Measurements from ENCODE around the gene AASDH.
A peak's percentile ranks its signal among the peaks of the same experiment; 100 is the strongest.

AASDH gene

DNA sequence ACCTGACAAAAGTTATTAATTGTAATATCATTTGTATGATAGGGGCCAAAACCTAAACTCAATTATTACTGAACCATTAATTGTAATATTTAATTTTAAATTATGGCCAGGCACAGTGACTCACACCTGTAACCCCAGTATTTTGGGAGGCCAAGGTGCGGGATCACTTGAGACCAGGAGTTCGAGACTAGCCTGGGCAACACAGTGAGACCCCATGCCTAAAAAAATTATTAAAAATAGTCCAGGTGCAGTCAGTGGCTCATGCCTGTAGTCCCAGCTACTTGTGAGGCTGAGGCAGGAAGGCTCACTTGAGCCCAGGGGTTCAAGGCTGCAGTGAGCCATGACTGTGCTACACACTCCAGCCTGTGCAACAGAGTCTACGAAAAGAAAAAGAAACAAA is 30.1 kb upstream of the AASDH start:
- DNase-seq (ENCODE audit: extremely low spot score), result no peak
- ChIA-PET POLR2A (interaction anchor here (1.8 to 2.9 kb wide), 2 partner anchors 18 to 30 kb away, joined by 6 to 13 read pairs; partner anchors contain the start of genes AASDH, PAICS and PPAT), CTCF (no interaction called here)
- no peak for TF ChIP-seq FOXA1 (IDR thresholded peaks at IDR 0.05)
- TF ChIP-seq L3MBTL2 (conservative IDR thresholded peaks at IDR 0.05), result no peak
- TF ChIP-seq NFRKB (IDR thresholded peaks at IDR 0.05), result no peak
- no peak for TF ChIP-seq FOXK2 (IDR thresholded peaks at IDR 0.05)
- no peak for TF ChIP-seq ARNT (IDR thresholded peaks at IDR 0.05)
- no peak for TF ChIP-seq ZNF384 (IDR thresholded peaks at IDR 0.05)
- TF ChIP-seq TARDBP (IDR thresholded peaks at IDR 0.05), result no peak
- no peak for TF ChIP-seq HDGF (IDR thresholded peaks at IDR 0.05; ENCODE audit: borderline replicate concordance)
- TF ChIP-seq, protein P1, sequence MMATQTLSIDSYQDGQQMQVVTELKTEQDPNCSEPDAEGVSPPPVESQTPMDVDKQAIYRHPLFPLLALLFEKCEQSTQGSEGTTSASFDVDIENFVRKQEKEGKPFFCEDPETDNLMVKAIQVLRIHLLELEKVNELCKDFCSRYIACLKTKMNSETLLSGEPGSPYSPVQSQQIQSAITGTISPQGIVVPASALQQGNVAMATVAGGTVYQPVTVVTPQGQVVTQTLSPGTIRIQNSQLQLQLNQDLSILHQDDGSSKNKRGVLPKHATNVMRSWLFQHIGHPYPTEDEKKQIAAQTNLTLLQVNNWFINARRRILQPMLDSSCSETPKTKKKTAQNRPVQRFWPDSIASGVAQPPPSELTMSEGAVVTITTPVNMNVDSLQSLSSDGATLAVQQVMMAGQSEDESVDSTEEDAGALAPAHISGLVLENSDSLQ (IDR thresholded peaks at IDR 0.05), result no peak
- TF ChIP-seq SUZ12 (IDR thresholded peaks at IDR 0.05), result no peak
- TF ChIP-seq LEF1 (IDR thresholded peaks at IDR 0.05; ENCODE audit: borderline replicate concordance), result no peak
- TF ChIP-seq SP1 (IDR thresholded peaks at IDR 0.05), result no peak
- TF ChIP-seq BHLHE40 (IDR thresholded peaks at IDR 0.05; ENCODE audit: borderline replicate concordance), result no peak
- no peak for TF ChIP-seq FOXM1 (IDR thresholded peaks at IDR 0.05; ENCODE audit: borderline replicate concordance)
- no peak for TF ChIP-seq CTBP1 (IDR thresholded peaks at IDR 0.05; ENCODE audit: borderline replicate concordance)
- no peak for TF ChIP-seq ELF4 (IDR thresholded peaks at IDR 0.05)

DNA sequence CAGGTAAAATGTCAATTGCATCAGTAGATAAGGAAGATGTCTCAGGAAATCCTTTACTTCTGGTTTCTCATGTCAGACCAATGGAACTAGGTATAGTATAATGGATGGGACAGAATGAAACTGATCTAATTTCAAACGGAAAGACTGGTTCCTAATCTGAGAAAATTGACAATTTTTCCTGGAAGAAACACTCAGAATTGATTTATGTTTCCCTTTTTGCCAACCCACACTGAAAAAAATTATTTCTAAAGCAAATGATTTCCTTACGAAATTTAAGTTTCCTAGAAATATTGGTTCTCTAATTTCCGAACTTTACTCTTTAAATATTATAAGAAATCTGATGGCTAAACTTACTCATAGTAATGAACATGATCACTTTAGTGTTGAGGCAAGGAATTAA is 29.1 kb upstream of the AASDH start:
- TF ChIP-seq FOXK2 (IDR thresholded peaks at IDR 0.05) (no peak), LEF1 (IDR thresholded peaks at IDR 0.05; ENCODE audit: borderline replicate concordance) (no peak), HDGF (IDR thresholded peaks at IDR 0.05; ENCODE audit: borderline replicate concordance) (no peak), FOXM1 (IDR thresholded peaks at IDR 0.05; ENCODE audit: borderline replicate concordance) (no peak), SUZ12 (IDR thresholded peaks at IDR 0.05) (no peak), FOXA1 (IDR thresholded peaks at IDR 0.05) (no peak), CTBP1 (IDR thresholded peaks at IDR 0.05; ENCODE audit: borderline replicate concordance) (no peak), ZNF384 (IDR thresholded peaks at IDR 0.05) (no peak), ARNT (IDR thresholded peaks at IDR 0.05) (no peak), L3MBTL2 (conservative IDR thresholded peaks at IDR 0.05) (no peak), ELF4 (IDR thresholded peaks at IDR 0.05) (no peak), BHLHE40 (IDR thresholded peaks at IDR 0.05; ENCODE audit: borderline replicate concordance) (no peak), SP1 (IDR thresholded peaks at IDR 0.05) (no peak), NFRKB (IDR thresholded peaks at IDR 0.05) (no peak), TARDBP (IDR thresholded peaks at IDR 0.05) (no peak)
- TF ChIP-seq, protein P1 (IDR thresholded peaks at IDR 0.05), result no peak
- no peak for DNase-seq (ENCODE audit: extremely low spot score)
- CTCF ChIA-PET, result no interaction called here
- POLR2A ChIA-PET, result interaction anchor here (0.9 to 1.8 kb wide), 2 partner anchors 19 to 29 kb away, joined by 4 to 6 read pairs; partner anchors contain the start of genes AASDH, PAICS and PPAT

DNA sequence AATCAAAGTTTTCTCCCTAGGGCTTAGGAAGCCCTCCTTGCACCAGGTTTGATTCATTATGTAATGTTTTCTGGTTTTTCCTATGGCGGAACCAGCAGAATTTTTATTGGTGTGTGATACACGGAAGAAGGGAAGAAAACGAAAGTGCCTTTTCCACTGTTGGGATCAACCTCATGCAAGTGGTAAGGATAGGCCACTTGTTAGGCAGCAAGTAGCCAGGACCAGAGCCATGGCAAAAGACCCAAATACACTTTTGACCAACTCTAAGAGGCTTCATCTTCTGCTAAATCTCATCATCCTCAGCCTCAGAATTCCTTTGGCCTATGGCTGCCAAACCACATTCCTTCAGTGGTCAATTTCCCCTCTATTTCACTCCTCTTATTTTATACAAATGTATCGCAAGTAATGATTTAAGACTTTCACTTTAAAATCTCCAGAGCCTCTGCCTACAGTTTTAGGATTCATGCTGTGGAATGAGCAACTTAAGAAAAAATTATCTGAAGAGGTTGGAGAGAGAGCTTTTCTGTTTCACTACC is 26.9 kb upstream of the AASDH start:
- POLR2A ChIA-PET, result no interaction called here
- CTCF ChIA-PET, result no interaction called here

DNA sequence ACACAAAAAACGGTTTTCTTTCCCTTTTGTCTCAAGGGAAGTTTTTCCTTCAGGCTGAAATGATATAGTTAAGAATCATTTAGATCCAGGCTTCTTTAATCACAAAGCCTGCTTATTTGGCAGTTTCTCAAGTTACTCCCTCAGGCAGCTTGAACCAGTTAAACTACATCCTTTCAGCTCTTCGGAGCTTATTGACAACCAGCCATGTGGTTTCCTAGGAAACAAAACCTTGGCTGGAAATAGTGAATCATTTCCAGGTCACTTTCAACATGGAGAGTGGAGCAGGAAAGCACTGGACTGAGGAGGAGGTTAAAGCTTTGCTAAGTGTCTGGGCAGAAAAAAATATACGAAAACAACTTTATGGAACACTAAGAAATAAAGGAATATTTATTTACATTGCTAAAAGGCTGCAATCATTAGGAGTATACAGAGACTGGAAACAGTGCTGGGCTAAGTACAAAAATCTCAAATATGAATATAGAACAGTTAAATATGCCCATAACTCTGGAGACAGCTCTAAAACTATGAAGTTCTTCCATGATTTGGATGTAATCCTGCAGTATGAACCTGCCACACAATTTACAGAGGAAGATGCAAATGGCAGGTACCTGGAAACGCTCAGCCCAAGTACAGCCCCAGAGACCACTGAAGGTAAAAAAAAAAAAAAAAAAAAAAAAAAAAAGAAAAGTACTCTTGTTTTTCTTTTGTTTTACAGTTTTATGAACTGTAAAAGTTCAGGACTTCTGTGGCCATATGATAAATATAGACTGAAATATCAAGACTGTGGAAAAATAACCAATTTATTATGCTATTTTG is 23.2 kb upstream of the AASDH start:
- DNase-seq (ENCODE audit: extremely low spot score), result peak; percentile 59
- ChIA-PET CTCF (no interaction called here), POLR2A (interaction anchor here (0.7 to 1.5 kb wide), 4 partner anchors 23 to 58 kb away, joined by 4 to 18 read pairs (median 7); partner anchors contain the start of genes AASDH, PAICS and PPAT)
- TF ChIP-seq ZNF384 (IDR thresholded peaks at IDR 0.05), result 0 out of 2 replicates have a peak, but pooled peaks have one; percentile 35
- TF ChIP-seq, protein P1 (IDR thresholded peaks at IDR 0.05), result peak; percentile 62
- 0 out of 2 replicates have a peak, but pooled peaks have one; percentile 51 for TF ChIP-seq FOXK2 (IDR thresholded peaks at IDR 0.05)
- 0 out of 2 replicates have a peak, but pooled peaks have one; percentile 28 for TF ChIP-seq ARNT (IDR thresholded peaks at IDR 0.05)
- TF ChIP-seq CTBP1 (IDR thresholded peaks at IDR 0.05; ENCODE audit: borderline replicate concordance), result no peak

More for the DNA sequence above, 26.9 kb upstream of the AASDH start:
- TF ChIP-seq ARNT (IDR thresholded peaks at IDR 0.05) (no peak), ELF4 (IDR thresholded peaks at IDR 0.05) (no peak), FOXM1 (IDR thresholded peaks at IDR 0.05; ENCODE audit: borderline replicate concordance) (no peak), SP1 (IDR thresholded peaks at IDR 0.05) (no peak), FOXA1 (IDR thresholded peaks at IDR 0.05) (no peak), CTBP1 (IDR thresholded peaks at IDR 0.05; ENCODE audit: borderline replicate concordance) (no peak), TARDBP (IDR thresholded peaks at IDR 0.05) (no peak), HDGF (IDR thresholded peaks at IDR 0.05; ENCODE audit: borderline replicate concordance) (no peak), L3MBTL2 (conservative IDR thresholded peaks at IDR 0.05) (no peak), ZNF384 (IDR thresholded peaks at IDR 0.05) (no peak), SUZ12 (IDR thresholded peaks at IDR 0.05) (no peak), BHLHE40 (IDR thresholded peaks at IDR 0.05; ENCODE audit: borderline replicate concordance) (no peak), NFRKB (IDR thresholded peaks at IDR 0.05) (no peak), FOXK2 (IDR thresholded peaks at IDR 0.05) (no peak), LEF1 (IDR thresholded peaks at IDR 0.05; ENCODE audit: borderline replicate concordance) (no peak)
- TF ChIP-seq, protein P1 (IDR thresholded peaks at IDR 0.05), result no peak
- DNase-seq (ENCODE audit: extremely low spot score), result no peak
